Heart left ventricle (tissue), 16 donors: Measurements from ENCODE around the gene ADGRA1. TPM values are rescaled to one million over a fixed set of nuclear protein-coding genes. Genes with fewer than 3 reads are reported as not detected.

Experiments
- ATAC-seq, 4 donors: fragments of 200-7000 bp; cut with Tn5 transposase; one replicate each; pipeline ENCODE4 v1.9.1; 2020 to 2022; ENCODE audit warnings: moderate library complexity in 4 of 4, mild to moderate bottlenecking in 3 of 4, moderate number of reproducible peaks in 1 of 4
- DNase-seq, 5 donors: peaks; one replicate each; pipeline ENCODE4 v3.0.0-alpha.2; 2020
- H3K27ac ChIP-seq, 12 donors: fragments of 200-600 bp; sonication (generic) in 4 of 12; one replicate each; pipeline versions ENCODE4 v1.5.0 to v1.8.0; 2016 to 2022; ENCODE audit warnings: mild to moderate bottlenecking in 2 of 12
- H3K27me3 ChIP-seq, 9 donors: fragments of 200-600 bp; sonication (generic) in 2 of 9; one replicate each; pipeline versions ENCODE4 v1.5.1 to v1.8.0; 2016 to 2022; ENCODE audit warnings: mild to moderate bottlenecking in 3 of 9
- H3K36me3 ChIP-seq, 9 donors: fragments of 200-600 bp; sonication (generic) in 2 of 9; one replicate each; pipeline versions ENCODE4 v1.5.0 to v1.8.0; 2018 to 2022; ENCODE audit warnings: mild to moderate bottlenecking in 2 of 9
- H3K4me1 ChIP-seq, 12 donors: fragments of 200-600 bp; sonication (generic) in 4 of 12; one replicate each; pipeline versions ENCODE4 v1.5.0 to v1.8.0; 2016 to 2022; ENCODE audit warnings: mild to moderate bottlenecking in 3 of 12
- H3K4me3 ChIP-seq, 12 donors: fragments of 200-600 bp; sonication (generic) in 4 of 12; one replicate each; pipeline versions ENCODE4 v1.5.0 to v1.8.0; 2017 to 2022; ENCODE audit warnings: mild to moderate bottlenecking in 9 of 12, moderate library complexity in 4 of 12
- H3K9me3 ChIP-seq, 12 donors: fragments of 200-600 bp; sonication (generic) in 4 of 12; one replicate each; pipeline versions ENCODE4 v1.5.0 to v1.8.0; 2016 to 2022; ENCODE audit warnings: mild to moderate bottlenecking in 1 of 12
- POLR2A ChIP-seq, 2 donors: fragments of 450-650 bp; IDR thresholded peaks; one replicate each; pipeline ENCODE4 v1.6.1; 2017; ENCODE audit warnings: antibody characterized with exemption in 2 of 2, mild to moderate bottlenecking in 2 of 2, moderate library complexity in 2 of 2
- WGBS, 4 donors: extraction: QIAGEN DNeasy Blood & Tissue Kit in 2 of 4; methylation state at CpG; one replicate each; pipeline versions ENCODE4 v1.1.5 to v1.1.7; 2013 to 2018; 5-methylcytosine and 5-hydroxymethylcytosine counted together
- intact Hi-C, 10 donors: fragments of 100-400 bp; cut with DNase I; formaldehyde crosslinking; loops; one replicate each; pipeline versions ENCODE4 v1.11.1 to v1.14.2; 2022
- polyA plus RNA-seq, 2 donors: library from polyadenylated mRNA; stranded (reverse); fragments of 200-250 nt; gene quantifications; one replicate each; pipeline ENCODE4 v1.2.3, GENCODE V29; 2013
- total RNA-seq, 9 donors: library from RNA; depleted of rRNA in 2 of 9; stranded (reverse); fragments of >200 nt in 2 of 9; fragmentation: NEBNext Ultra II Directional in 3 of 9; extraction: Animal tissue kit (Norgen Biotek cat#: 25700) in 3 of 9; gene quantifications; one replicate each; pipeline versions ENCODE4 v1.1.0 to v1.2.4, GENCODE V29; 2016 to 2023
- TF ChIP-seq, protein P1 (sequence below), 12 donors: fragments of 200-600 bp; sonication (generic) in 4 of 12; IDR thresholded peaks; one replicate each; pipeline versions ENCODE4 v1.5.0 to v1.8.0; 2018 to 2022; ENCODE audit warnings: antibody characterized with exemption in 12 of 12, mild to moderate bottlenecking in 5 of 12
- donor health status: ischemic (EF 13 %, LVEDD 7.1; RV severe dilation, severe dysfunction).
- donor health status: healthy with polysubstance abuse.
- donor health status: DM: no; HTN: yes; CAD: no.
- donor health status: DM: no; HTN: no; CAD: no.
- donor health status: ischemic (EF 25% LVEDD 6.9; RV normal size, moderate dysfunction).
- donor health status: ischemic (EF 25% LVEDD 5.7; RV mildly dilated, moderate dysfunction).
- donor health status: healthy.
- donor health status: DM: yes; HTN: yes; CAD: no.
- donor health status: ischemic (EF 35%, LVEDD 5.7; RV mildly dilated, moderate dysfunction).
- donor health status: nonischemic (EF 11% LVEDD 7.7; RV severe dilation, severe dysfunction).
- donor health status: DM: yes; HTN: yes; CAD: no.
- donor health status: PGD.
- donor health status: ischemic (EF 29% LVEDD 5.4; RV normal size, mild dysfunction).
- donor health status: nonischemic (EF 23%, LVEDD 6.1; RV moderate dilation, normal function).

Gene ADGRA1
- total and polyA plus RNA-seq, 11 donors = 0.03 to 0.19 (median 0.13) TPM; not detected in 8

DNA sequence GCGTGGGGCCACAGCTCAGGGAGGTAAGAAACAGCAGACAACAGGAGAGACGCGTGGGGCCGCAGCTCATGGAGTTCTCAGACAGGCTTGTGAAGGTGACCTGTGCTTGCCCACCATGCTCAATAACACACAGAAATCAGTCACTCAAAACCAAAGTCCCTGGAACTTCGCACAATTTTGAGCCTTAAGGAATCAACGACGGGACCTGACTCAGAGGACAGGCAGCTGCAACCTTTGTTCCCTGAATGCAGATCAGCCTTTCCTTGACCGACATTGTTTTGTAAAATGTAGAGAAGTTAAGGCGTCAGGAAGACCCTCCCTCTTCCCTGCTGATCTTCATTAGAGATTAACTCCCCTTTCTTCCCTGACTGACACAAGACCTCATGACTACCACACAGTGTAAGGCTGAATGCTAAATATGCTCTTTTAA, 63.8 kb downstream of the ADGRA1 start:
- H3K9me3 ChIP-seq = peaks cover 0 to 21% (median 8%) of the 10 kb centered on the region in 12 donors
- H3K27me3 ChIP-seq = peaks cover 0 to 59% (median 6%) of the 10 kb centered on the region in 9 donors
- DNase-seq (no peak), ATAC-seq (no peak)
- H3K27ac ChIP-seq = no peak overlapping the region
- intact Hi-C loops = no loop called here
- no peak overlapping the region for H3K4me3 ChIP-seq
- TF ChIP-seq, protein P1, sequence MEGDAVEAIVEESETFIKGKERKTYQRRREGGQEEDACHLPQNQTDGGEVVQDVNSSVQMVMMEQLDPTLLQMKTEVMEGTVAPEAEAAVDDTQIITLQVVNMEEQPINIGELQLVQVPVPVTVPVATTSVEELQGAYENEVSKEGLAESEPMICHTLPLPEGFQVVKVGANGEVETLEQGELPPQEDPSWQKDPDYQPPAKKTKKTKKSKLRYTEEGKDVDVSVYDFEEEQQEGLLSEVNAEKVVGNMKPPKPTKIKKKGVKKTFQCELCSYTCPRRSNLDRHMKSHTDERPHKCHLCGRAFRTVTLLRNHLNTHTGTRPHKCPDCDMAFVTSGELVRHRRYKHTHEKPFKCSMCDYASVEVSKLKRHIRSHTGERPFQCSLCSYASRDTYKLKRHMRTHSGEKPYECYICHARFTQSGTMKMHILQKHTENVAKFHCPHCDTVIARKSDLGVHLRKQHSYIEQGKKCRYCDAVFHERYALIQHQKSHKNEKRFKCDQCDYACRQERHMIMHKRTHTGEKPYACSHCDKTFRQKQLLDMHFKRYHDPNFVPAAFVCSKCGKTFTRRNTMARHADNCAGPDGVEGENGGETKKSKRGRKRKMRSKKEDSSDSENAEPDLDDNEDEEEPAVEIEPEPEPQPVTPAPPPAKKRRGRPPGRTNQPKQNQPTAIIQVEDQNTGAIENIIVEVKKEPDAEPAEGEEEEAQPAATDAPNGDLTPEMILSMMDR (IDR thresholded peaks at IDR 0.05) = no peak
- no peak for TF ChIP-seq POLR2A (IDR thresholded peaks at IDR 0.05)
- no peaks in the 10 kb centered on the region for H3K36me3 ChIP-seq
- WGBS, 4 donors = 2 to 28% (median 24%) methylated on average over 6 to 9 of the region's 9 CpGs
- no peaks in the 10 kb centered on the region for H3K4me1 ChIP-seq

DNA sequence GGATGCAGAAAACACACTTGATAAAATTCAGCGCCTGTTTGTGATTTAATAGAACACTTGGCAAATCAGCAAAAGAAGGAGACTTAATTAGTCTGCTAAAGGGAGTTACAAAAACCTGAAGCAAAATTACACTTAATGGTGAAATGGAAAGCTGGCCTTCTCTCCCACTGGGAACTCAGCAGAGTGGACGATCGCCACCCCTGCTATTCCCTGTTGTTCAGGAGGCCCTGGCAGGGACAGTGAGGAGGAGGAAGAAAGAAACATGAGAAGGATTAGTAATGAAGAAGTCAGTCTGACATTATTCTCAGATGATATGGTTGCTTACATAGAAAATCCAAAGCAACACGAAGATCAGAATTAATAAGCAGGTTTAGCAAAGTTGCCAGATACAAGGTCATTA, 66.7 kb downstream of the ADGRA1 start:
- TF ChIP-seq, protein P1 (IDR thresholded peaks at IDR 0.05) = no peak
- TF ChIP-seq POLR2A (IDR thresholded peaks at IDR 0.05) = no peak
- H3K27me3 ChIP-seq = peaks cover 0 to 36% (median 7%) of the 10 kb centered on the region in 9 donors
- no peaks in the 10 kb centered on the region for H3K4me1 ChIP-seq
- DNase-seq = no peak
- H3K4me3 ChIP-seq = no peak overlapping the region
- 69 to 85% (median 82%) methylated on average over 4 of the region's 4 CpGs for WGBS, 4 donors
- no peaks in the 10 kb centered on the region for H3K36me3 ChIP-seq
- no peak for ATAC-seq
- peaks cover 0 to 5% (median 0%) of the 10 kb centered on the region in 12 donors for H3K9me3 ChIP-seq
- no peak overlapping the region for H3K27ac ChIP-seq
- intact Hi-C loops = no loop called here

DNA sequence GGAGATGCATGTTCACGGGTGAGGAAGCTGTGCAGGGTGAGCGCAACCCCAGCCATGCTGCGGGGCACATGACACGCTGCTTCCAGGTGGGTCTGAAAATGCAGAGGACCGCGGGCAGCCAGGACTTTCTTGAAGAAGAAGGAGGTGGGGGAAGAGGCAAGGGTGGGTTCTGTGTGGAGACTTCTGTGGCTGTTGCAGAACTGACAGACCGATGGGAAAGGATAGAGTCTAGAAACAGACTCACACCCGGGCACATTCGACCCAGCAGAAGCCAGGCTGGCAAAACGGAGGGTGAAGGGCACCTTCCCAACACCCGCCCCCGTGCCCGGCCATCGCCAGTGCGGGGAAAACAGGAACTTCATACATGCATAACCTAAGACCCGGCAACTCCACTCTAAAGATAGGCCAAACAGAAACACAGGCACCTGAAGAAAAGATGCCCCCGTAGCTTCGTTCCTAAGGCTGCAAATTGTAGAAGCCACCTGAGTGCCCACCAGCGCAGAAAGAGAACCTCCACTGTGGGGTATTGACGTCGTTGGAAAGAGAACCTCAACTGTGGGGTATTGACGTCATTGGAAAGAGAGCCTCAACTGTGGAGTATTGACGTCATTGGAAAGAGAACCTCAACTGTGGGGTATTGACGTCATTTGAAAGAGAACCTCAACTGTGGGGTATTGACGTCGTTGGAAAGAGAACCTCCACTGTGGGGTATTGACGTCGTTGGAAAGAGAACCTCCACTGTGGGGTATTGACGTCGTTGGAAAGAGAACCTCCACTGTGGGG, 67.5 kb downstream of the ADGRA1 start:
- ATAC-seq = no peak
- WGBS, 4 donors = 85 to 94% (median 89%) methylated on average over 29 to 30 of the region's 30 CpGs
- Histone ChIP-seq H3K27me3 (peaks cover 0 to 30% (median 10%) of the 10 kb centered on the region in 9 donors), H3K4me3 (no peak overlapping the region), H3K36me3 (no peaks in the 10 kb centered on the region), H3K4me1 (peaks cover 0 to 4% (median 0%) of the 10 kb centered on the region in 12 donors), H3K27ac (no peak overlapping the region), H3K9me3 (peaks cover 0 to 2% (median 0%) of the 10 kb centered on the region in 12 donors)
- DNase-seq = peak in 1 of 5 donors; percentile 24
- no peak for TF ChIP-seq POLR2A (IDR thresholded peaks at IDR 0.05)
- TF ChIP-seq, protein P1 (IDR thresholded peaks at IDR 0.05) = no peak
- intact Hi-C loops = no loop called here

DNA sequence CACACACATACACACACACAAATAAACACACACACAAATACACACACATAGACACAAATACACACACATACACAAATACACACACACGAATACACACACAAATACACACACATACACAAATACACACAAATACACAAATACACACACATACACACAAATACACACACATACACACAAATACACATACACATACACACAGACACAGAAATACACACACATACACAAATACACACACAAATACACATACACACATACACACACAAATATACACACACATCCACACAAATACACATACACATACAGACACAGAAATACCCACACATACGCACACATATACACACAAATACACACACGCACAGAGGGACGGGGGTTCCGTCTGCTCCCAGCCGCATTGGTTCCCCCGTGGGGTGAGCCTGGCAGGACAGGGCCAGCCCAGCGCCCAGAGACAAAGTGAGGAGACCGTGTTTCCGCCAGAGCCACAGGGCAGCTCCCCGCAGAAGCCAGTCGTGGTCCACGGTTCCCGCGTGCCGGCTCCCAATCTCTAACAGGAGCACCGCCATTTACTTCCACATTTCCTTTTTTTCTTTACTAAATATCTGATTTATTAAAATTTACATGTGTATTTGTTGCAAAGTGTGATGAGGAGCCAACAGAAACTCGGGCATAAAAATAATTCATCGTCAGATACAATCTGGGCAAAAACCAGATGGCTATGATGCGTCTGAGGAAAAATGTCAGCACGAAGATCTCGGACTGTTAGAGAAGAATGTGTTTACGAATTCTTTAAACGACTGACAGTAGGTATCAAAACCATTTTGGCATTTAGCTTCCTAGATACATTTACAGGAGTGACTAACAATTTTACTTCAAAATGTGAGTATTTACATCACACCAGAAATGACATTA, 69.2 kb downstream of the ADGRA1 start:
- DNase-seq = no peak
- H3K9me3 ChIP-seq = no peaks in the 10 kb centered on the region
- H3K27me3 ChIP-seq = peaks cover 14 to 33% (median 22%) of the 10 kb centered on the region in 9 donors
- WGBS, 4 donors = 72 to 77% (median 77%) methylated on average over 24 of the region's 24 CpGs
- no peaks in the 10 kb centered on the region for H3K36me3 ChIP-seq
- intact Hi-C loops = no loop called here
- no peak overlapping the region for H3K4me3 ChIP-seq
- TF ChIP-seq POLR2A (IDR thresholded peaks at IDR 0.05) = no peak
- TF ChIP-seq, protein P1 (IDR thresholded peaks at IDR 0.05) = no peak
- peaks cover 0 to 21% (median 11%) of the 10 kb centered on the region in 12 donors for H3K4me1 ChIP-seq
- ATAC-seq = no peak
- H3K27ac ChIP-seq = no peak overlapping the region
